Measurements from ENCODE around the gene AGAP1.
"Not testable (repeated sequence)": the region's sequence is repeated elsewhere in the genome, so short reads cannot be mapped to it uniquely, and the experiment has no call there.

Gene AGAP1

DNA sequence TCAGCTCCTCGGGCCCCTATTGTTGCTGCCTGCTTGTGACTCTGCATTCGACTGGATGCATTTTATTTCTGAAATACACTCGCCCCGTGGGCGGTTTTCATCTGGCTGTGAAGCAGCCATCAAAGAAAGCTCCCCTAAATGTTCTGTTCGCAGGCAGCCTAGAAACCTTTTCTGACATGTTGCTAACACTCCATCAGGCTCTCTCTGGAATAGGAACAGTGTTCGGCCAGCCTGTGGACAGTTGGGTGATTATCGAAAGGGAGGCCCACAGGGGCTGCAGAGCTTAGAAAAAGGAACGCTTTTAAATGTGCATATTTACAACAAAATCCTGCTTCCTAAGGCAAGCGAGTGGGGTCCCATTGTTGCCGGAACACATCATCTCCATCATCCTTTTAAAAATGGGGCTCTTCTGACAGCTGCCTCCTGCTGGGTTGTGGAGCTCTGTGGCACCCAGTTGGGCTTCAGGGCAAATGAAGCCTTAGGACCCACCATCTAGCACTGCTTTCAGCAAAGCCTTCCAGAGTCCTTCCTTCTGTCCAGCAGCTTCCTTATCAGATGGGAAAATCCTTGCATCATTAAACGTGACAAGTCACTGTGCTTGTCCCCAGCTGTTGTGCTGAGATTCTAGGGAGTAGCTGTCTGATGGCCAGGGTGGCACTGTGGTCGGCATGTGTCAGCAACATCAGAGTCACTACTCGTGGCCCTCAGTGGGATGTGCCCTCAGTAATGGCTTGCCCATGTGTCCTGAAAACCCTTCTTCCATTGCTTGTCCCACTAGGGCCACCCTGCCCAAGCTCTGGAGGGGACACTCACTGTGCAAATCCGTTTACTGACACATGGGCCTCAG lies 571.7 kb downstream of the AGAP1 start:
- DNase-seq (ENCODE audit: low read depth), result no peak

DNA sequence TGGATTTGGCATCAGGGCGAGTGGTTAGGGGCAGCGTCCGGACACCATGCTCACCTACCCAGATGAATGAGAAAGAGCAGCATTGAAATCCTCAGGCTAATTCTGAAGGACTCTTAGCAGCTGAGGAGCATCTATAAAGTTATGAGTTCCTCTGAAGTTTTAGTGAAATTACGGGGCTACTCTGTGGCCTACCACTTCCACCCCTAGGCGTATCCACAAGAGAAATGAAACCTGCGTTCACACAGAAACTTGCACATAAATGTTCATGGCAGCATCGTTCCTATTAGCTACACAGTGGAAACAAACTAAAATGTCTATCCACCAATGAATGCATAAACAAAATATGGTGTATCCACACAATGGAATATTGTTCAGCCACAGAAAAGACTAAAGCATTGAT lies 576.4 kb downstream of the AGAP1 start:
- DNase-seq (ENCODE audit: low read depth), result no peak

DNA sequence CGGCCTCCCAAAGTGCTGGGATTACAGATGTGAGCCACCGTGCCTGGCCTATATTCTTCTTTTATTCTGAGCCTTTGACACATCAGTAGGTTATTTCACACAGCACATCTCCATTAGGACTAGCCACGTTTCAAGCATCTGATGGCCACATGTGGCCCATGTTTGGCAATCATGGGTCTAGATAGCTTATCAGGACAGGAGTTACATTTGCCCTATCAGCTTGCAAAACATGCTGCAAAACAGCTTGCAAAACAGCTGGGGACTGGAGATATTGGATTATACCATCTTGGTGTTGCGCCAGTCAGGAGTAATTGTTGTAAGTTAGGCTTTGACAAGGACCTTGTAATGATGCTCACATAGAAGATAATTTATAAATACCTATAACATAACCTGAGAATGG lies 579.4 kb downstream of the AGAP1 start:
- no peak for DNase-seq (ENCODE audit: low read depth)

DNA sequence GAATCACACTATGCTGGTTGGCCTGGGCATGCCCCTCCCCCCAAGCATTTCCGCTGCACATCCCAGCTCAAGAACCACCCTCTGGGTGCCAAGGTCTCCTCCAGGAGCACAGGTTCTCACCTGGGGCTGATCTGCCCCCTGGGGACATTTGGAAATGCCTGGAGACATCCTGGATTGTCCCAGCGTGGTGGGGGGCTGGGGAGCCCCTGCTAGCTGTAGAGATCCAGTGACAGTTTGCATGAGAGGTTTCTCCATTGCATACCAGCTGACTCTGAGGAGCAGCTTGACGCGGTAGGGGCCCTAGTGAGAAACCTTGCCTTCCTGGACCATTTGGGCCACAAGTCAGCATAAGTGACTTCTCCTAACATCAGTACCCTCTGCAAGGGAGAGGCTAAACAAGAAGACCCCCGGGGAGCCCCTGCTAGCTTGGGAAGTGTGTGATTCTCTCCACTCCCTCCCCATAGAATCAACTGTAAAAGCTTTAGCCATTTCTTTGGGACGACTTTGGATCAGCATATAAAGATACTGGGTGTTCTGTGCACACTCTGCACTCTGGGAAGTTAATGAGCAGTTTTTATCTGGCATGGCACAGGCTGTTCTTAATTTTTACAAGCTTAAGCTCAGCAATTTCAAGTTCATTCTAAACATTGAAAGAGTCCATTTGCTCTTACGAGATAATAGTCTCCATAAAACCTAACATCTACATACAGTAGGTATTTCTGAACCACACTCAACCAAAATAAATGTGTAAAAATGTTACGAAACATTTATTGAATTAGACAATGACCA lies 580.2 kb downstream of the AGAP1 start:
- no peak for DNase-seq (ENCODE audit: low read depth)

DNA sequence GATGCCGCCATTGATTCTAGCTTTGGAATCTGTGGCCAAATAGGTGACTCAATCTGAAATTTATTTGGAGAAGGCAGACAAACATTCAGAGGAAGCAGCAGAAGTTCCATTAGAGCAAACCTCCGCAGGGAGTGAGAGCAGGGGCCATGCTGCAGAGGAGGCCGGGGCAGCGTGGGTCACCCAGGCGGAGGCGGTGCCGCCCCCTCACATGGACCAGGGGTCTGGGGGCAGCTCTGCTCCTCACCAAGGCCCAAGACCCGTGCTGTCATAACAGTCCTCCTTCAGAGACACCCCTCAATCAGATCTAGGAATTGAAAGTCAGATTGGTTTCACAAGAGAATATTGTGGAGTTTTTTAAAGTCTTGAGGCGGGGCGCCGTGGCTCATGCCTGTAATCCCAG lies 582.0 kb downstream of the AGAP1 start:
- DNase-seq (ENCODE audit: low read depth), result no peak

DNA sequence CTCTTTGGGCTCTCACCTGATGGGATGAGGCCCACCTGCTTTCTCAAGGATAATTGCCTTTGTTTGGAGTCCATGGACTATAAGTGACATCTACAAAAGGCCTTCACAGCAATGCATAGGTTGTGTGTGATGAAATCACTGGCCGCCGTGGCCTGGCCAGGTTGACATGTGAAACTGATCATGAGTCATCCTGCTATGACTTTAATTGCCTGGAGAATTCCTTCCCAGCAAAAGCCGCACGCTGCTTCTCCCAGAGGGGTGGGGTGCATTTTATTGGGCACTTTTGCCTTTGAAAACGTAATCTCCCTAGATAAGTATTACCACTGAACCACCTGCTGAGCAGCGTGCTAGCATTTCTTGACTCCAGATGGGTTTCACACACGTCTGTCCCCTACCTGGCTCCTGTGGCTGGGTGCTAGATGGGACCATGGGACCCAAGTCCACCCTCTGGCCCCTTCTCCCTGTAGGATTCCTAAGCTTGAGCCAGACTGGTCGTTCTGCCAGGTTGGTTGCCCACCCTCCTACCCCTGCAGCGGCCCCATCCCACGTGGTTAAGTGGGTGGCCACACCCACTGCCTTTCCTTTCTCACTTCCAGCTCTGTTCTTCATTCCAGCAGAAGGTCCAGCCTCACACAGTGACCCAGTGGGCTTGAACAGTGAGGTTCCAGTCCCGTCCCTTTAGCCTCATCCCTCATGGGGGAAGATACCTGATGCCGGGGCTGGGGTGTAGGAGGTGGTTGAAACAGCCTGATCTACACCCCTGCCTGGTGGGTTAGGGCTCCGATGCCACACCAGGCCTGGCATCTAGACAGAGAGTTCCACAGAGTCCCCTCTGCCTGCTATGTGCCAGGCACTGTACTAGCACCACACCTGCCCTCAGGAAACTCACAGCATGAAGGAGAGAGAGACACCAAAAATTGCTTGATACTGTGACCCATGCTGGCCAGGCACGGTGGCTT lies 584.7 kb downstream of the AGAP1 start:
- DNase-seq (ENCODE audit: low read depth), result peak; percentile 43

DNA sequence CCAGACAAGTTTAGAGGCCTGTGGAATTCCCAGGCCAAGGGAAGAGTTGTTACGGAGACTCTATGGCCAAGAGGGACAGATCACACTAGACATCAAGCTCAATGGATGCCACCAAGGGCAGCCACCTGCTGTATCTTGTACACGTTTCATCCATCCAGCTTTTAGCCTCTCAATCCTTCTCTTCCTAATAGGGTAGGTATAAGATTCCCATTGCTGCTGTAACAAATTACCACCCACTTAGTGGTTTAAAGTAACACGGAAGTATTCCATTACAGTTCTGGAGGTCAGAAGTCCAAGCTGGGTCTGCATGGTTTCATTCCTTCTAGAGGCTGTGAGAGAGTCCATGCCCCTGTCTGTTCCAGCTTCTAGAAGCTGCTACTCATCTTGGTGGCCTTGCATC lies 586.6 kb downstream of the AGAP1 start:
- no peak for DNase-seq (ENCODE audit: low read depth)

DNA sequence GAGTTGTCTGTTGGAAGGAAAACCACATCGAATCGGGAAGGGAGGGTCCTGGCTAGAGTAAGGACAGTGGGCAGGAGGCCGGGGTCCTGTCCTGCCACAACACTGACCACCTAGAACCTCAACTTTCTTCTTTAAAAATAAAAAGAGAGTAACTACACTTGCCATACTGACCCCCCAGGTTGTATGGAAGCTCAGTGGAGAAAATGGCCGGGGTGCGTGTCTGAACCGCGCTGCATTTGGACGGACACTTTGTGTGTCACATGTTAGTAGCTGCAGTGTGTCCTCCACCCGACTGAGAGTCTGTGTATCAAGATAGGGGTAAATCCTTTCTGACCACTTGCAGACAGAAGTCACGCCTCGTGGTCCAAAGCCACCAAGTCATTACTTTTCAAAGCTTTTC lies 587.3 kb downstream of the AGAP1 start:
- no peak for DNase-seq (ENCODE audit: low read depth)

DNA sequence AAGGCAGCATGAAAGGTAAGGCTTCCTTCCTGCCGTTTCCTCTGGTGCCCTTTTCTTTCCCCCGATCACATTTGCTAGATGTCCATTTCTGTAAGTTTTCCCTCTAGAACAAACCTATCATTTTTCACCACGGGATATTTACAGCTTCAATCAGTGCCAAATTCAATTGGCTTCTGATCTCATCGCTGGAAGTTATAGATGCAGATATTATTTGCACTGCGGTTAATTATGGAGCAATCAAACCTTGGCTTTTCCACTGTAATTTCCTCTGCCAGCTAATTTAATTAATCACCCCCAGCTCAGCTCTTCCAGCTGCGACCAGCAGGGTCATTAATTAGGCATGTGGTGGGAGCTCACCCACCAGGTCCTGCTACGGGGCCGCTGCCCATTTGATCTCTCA lies 588.2 kb downstream of the AGAP1 start:
- no peak for DNase-seq (ENCODE audit: low read depth)

DNA sequence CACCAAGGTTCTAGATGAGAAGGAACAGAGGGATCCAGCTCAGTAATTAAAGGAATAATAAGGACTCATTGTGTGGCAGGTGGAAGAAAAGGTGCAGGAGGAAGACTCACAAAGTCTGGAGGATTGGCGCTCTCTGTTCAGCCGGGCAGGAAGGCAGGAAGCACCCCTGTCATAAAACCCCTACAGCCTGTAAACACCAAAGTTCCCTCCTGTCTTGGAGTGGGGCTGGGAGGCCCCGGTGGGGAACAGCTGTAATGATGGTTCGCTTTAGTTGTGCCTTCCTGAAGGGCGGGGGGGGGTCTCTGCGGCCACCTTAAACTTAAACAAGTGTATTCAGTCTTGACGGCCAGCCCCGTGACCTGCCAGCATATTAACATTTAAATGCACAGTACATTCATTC lies 590.1 kb downstream of the AGAP1 start:
- no peak for DNase-seq (ENCODE audit: low read depth)

DNA sequence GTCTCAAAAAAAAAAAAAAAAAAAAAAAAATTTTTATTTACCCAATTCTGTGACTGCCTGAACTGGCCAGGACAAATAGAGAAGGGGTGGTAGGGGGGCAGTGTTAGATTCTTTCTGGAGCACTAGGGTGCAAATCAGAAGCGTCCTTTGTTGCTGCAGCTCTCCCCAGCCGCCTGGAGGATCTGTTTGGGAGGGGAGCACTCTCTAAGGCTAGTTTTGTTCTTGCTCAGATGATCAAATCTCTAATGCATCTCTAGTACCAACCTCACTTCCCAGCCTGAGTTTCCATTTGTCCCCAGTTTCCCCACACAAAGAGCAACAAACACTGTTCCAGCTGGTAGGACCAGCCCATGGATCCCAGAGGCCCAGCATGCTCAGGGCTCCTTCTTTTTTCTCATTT lies 591.4 kb downstream of the AGAP1 start:
- no peak for DNase-seq (ENCODE audit: low read depth)

DNA sequence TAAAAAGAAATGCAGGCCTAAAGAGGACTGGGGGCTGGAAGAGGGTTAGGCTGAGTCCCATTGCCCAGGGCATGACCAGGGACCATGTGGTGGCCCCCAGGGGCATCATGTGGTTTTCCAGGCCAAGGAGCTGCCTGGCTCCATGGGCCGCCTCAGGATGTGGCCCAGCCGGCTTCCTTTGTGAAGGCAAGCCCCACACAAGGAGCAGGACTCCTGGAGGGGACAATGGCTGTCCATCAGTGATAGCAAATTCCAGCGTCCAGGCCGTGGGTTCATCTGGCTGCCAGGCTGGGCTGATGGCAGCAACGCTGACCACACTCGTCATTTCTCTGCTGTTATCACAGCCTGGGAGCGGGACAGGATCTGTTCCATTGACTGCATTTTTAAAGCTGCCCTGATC lies 591.8 kb downstream of the AGAP1 start:
- no peak for DNase-seq (ENCODE audit: low read depth)

DNA sequence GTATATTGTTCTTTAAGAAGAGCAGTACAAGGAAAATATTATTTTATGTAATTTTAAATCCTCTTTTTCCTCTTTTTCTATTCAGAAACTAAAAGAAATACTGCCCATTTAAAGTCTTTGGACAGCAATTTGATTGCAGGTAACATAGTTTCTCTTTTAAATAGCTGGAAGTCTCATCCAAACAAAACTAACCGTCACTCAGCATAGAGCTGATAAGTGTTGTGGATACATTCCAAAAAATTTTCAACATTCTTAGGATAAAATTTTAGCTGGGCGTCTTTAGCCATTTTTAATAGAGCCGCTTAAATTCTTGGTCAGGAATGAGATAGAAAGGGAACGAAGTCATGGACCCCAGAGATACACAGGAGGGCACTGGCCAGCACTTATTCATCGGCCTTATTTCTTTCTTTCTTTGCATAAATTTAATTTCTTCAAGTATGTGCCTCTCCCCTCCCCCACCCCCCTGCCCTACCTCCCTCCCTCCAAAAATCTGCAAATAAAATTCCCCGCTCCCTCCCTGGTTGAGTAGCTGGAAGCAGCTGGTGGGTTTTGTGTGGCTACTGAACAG lies 592.6 kb downstream of the AGAP1 start:
- DNase-seq (ENCODE audit: low read depth), result no peak

DNA sequence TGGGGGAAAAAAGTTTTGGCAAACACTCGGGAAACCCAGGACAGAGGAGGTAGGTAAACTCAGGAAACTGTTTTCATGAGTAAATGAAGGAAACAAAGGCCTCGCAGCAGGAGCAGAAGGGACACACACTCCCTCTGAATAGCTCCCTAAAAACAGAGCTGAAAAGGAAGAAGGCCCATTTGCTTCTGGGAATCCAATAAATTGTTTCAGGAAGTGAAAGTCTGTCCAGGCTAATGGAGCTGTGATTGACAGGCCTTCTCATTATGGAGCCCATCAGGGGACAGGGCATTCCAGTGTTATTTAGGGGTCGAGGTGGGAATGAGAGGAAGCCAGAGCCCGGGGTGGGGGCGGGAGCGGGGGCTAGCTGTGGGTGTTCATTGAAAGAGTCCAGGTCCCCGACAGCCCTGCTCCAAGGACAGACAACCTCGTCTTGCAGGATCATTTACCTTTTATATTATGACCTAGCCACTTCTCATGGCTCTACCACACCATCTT lies 593.2 kb downstream of the AGAP1 start:
- DNase-seq (ENCODE audit: low read depth), result no peak

DNA sequence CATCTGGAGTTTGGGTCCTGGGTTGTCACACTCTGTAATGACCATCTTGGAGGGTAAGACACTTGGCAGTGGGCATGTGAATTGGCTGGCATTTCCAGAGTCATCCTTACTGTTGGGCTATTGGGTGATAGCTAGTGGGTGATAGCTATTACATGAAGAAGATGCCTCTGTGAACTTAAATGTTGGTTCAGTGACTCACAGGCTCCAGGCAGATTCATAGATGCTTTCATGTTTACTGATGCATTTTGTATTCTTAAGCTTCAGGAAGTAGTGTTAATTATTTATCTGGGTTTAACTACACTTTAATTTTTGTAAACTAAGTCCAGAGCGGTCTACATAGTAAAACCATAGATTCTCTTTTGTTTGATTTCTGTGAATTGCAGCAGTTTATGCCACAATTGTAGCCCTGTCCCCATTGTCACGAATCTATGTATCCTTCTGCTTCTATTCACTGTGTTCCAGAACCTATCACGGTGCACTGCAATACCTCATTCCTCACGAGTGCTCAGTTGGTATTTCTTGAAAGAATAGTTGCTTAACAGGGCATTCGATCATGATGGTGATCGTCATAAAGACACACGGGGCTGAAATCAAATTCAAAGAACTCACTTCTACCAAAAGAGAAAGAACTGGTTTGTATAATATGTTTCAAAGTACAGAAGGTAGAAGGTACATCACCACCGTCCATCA lies 594.7 kb downstream of the AGAP1 start:
- no peak for DNase-seq (ENCODE audit: low read depth)

DNA sequence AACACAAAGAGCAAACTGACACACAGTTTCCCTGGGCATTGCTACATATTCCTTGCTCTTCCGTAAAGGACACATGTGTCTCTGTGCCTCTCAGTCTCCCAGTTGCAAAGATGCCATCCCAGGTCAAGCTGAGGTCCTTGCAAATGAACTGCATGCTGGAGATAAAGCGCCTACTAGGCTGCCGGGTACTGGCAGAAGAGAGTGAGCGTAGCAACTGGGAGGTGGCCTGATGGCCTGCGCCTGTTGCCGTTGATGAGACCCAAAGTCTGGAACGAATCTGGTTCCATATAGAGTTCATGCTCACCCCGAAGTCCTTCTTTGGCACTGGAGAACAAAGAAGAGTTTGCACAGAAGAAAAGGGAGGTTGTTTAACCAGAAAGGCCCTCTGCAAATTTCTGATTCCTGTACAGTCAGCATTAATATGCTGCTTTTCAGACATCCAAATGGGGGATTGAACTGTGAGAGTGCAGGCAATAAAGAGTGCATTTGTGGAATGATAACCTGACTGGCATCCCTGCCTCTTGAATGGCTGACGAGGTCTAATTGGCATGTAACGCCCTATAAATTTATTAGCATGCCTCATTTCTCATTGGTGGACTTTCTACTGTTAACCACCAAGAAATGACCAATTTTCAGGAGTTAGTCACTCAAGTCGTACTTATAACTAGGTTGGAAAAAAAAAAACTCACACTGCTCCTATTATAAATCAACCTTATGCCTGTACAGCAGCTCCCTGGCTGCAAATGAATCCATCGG lies 595.6 kb downstream of the AGAP1 start:
- peak; percentile 47 for DNase-seq (ENCODE audit: low read depth)

DNA sequence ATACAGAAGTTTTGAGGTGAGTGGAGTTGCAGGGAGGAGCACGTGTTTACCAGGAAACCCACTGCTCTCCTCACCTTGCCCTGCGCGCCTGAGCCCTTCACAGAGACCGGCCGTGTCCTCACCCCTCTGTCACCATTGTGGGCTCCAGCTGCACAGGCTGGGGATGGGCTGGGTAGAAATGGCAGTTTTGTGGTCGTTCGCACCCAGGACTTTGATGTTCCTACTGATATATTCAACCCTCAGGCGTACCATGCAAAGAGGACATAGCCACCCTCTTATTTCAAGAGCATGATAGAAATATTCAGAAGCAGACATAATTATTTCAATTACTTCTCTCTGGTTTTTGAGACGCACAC lies 596.2 kb downstream of the AGAP1 start:
- no peak for DNase-seq (ENCODE audit: low read depth)

DNA sequence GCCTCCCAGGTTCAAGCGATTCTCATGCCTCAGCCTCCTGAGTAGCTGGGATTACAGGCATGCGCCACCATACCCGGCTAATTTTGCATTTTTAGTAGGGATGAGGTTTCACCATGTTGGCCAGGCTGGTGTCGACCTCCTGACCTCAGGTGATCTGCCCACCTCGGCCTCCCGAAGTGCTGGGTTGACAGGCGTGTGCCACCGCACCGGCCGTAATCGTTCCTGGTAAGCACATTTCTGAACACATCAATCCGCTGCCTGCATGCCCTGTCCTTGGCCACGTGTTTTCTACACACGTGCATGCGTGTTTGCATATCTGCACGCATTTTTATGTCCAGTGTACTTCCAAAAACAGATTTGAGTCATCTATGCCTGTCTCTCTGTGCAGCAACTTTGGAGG lies 597.0 kb downstream of the AGAP1 start:
- DNase-seq (ENCODE audit: low read depth), result not testable (repeated sequence)

DNA sequence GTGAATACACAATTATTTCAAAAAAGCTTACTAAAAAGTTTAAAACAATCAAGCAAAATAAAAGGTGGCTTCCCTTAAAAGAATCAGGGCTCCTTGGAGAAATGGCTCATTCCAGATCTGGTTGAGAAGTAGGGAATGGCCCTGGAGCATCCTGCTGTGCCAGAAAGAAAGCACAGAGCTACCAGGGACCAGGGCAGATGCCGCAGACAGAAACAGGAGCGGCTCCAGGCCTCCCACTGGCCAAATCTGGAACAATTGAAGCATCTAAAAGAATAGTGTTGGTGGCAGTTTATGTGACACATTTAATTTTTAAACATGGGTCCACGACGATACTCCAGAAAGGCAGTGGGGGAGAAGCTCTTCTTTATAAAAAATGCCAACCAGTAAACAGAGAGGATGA lies 598.9 kb downstream of the AGAP1 start:
- DNase-seq (ENCODE audit: low read depth), result no peak

DNA sequence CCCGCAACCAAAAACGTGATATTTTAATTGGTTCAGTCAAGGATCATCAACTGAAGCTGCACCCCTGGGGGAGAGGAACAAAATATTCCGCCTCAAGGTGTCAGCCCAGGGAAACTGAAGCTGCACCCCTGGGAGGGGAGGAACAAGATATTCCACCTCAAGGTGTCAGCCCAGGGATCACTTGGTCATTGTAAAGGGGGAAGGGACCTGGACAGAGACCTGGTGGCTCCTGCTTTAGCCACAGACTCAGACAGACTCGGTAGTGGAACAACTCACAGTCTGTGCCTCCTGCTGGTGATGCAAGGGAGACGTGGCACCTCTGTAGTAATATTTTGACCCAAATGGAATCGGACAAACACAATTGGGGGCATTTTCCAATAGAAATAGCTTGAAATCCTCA lies 599.3 kb downstream of the AGAP1 start:
- DNase-seq (ENCODE audit: low read depth), result no peak

DNA sequence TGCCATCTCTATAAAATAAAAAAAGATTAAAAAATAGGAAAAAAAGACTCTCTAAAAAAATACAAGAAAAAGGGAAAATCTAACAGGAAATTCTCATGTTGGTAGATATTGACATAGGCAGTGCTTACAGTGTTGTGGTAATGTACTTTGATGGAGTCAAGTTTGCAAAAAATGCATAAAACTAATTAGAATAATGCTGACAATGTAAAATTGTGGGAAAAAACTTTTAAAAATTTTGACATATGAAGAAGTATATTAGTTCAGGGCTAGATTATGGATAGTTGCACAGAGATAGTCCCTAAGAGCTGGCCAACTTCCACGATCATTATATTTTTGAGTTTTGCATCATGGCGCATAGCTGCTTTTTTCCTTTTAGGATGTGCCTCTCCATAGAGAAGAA lies 601.7 kb downstream of the AGAP1 start:
- DNase-seq (ENCODE audit: low read depth), result no peak

Measured in GM04504 (cell line).